GM10266 (cell line): ENCODE results near the gene TGFBRAP1.

Source experiments
- DNase-seq: peaks from one replicate; pipeline ENCODE4 v3.0.0; 2012; ENCODE audit errors: extremely low spot score
- TF ChIP-seq, protein P1 (sequence below): IDR thresholded peaks from 2 replicates; pipeline ENCODE4 v1.5.1; 2012; ENCODE audit warnings: mild to moderate bottlenecking, low read depth; ENCODE audit not compliant: control insufficient read depth, insufficient read depth; ENCODE audit errors: missing control alignments

The TGFBRAP1 gene

DNA sequence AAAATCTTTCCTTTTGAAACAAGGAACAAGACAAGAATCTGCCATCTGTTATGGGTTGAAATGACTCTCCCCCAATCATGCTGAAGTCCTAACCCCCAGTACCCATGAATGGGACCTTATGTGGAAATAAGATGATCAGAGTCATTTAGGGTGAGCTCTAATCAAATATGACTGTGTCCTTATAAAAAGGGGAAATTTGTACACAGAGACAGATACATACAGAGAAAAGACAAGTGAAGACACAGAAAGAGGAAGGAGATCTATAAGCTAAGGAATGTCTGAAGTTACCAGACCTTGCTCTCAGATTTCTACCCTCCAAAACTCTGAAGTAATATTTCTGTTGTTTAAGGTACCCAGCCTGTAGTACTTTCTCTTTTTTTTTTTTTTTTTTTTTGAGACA, 15.7 kb downstream of the TGFBRAP1 start:
- TF ChIP-seq, protein P1, sequence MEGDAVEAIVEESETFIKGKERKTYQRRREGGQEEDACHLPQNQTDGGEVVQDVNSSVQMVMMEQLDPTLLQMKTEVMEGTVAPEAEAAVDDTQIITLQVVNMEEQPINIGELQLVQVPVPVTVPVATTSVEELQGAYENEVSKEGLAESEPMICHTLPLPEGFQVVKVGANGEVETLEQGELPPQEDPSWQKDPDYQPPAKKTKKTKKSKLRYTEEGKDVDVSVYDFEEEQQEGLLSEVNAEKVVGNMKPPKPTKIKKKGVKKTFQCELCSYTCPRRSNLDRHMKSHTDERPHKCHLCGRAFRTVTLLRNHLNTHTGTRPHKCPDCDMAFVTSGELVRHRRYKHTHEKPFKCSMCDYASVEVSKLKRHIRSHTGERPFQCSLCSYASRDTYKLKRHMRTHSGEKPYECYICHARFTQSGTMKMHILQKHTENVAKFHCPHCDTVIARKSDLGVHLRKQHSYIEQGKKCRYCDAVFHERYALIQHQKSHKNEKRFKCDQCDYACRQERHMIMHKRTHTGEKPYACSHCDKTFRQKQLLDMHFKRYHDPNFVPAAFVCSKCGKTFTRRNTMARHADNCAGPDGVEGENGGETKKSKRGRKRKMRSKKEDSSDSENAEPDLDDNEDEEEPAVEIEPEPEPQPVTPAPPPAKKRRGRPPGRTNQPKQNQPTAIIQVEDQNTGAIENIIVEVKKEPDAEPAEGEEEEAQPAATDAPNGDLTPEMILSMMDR, result no peak
- no peak for DNase-seq

DNA sequence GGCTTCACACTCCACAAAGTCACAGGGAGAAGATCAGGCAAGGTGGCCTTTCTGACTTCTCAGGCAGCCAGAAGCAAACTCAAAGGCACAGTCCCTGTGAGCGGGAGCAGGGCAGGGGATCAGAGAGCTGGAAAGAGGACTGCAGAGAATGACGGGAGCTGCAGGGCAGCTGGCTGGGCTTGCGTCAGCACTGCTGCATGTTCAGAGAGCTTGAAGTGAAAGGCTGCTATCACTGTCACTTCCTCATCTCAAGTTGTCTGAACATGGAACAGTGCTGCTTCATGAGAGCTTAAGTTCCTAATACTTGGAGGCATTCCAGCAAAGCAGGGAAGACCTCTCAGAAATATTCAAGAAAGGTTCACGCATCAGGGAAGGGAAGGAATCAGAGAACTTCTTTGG, 20.4 kb downstream of the TGFBRAP1 start:
- TF ChIP-seq, protein P1, result no peak
- no peak for DNase-seq

GRCh38 chr2:105308382-105309146, 21.0 kb downstream of the TGFBRAP1 start:
- no peak for DNase-seq
- TF ChIP-seq, protein P1, result no peak

DNA sequence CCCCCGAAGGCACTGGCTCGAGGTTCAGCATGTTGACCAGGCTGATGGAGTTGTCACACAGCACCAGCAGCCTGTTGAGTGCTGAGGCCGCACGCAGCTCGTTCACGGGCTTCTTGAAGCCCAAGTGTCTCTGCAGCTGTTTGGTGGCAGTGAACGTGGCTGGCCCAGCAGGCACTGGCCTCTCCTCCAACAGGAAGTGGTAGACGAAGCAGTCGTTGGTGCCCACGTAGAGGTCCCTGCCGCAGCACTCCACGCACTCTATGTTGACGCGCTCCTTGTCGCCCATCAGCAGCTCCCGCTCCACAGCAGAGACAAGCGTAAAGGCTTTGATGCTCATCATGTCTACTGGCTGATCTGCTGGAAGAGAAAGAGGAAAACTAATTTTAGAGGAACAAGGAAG, 21.6 kb downstream of the TGFBRAP1 start:
- TF ChIP-seq, protein P1, result no peak
- DNase-seq, result no peak

DNA sequence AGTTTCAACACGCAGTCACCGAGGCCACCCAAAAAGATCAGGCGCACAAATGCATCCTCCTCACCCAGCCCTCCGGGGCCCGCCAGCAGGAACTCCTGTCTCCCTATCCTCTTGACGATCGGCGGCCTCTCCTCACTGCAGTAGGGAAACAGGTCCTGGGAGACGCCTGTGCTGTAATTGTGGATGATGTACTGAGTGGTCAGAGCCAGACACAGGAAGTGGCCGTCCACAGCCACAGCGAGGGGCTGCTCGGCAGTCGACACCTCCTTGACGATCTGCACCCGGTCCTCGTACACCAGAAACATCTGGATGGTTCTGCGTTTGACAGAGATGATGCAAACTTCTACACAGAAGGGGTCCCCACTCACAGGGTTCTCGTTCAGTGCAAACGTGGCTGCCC, 22.0 kb downstream of the TGFBRAP1 start:
- no peak for DNase-seq
- TF ChIP-seq, protein P1, result no peak

- DNase-seq, result no peak
- TF ChIP-seq, protein P1, result no peak
Measured at GRCh38 chr2:105307146-105307545, 22.4 kb downstream of the TGFBRAP1 start.

DNA sequence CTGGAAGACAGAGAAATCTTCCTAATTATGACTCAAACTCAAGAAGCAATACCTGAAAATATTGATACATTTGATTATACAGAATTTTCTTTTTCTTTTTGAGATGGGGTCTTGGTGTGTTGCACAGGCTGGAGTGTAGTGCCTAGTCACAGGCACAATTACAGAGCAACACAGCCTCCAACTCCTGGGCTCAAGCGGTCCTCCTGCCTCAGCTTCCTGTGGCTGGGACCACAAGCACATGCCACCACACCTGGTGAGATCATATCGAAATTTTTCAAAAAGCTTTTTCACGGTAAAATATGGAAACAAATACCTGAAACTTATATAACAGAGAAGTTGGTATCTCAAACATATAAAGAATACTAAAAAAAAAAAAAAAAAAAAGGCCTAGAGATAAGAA, 27.9 kb downstream of the TGFBRAP1 start:
- no peak for DNase-seq
- TF ChIP-seq, protein P1, result no peak
